ENCODE results near the gene GABRA5. TPM values are rescaled to one million over a fixed set of nuclear protein-coding genes. Genes with fewer than 3 reads are reported as not detected.

GABRA5 gene
- total RNA-seq, 1 donor from 2014 or later, result 0.21 TPM

DNA sequence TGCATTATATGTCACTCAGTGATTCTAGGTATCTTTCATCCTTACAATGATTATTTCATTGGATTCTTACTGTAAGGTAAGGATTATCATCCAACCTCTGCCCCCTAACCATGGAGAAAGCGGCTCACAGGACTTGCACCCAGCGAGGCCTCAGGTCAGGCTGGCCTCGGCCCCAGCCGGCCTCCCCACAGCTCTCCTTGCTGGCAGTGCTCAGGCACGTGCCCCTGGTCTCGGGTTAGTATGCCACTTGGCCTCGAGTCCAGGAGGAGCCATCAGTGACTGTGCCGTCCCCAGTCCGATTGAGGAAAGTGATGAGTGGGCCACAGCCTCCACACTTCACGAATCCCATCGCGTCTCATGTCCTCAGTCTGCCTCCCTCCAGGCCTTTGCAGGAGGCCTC, 68.5 kb downstream of the GABRA5 start:
- no peak for TF ChIP-seq CTCF (IDR thresholded peaks at IDR 0.05; ENCODE audit: insufficient read depth, low read length, poor library complexity, severe bottlenecking)

DNA sequence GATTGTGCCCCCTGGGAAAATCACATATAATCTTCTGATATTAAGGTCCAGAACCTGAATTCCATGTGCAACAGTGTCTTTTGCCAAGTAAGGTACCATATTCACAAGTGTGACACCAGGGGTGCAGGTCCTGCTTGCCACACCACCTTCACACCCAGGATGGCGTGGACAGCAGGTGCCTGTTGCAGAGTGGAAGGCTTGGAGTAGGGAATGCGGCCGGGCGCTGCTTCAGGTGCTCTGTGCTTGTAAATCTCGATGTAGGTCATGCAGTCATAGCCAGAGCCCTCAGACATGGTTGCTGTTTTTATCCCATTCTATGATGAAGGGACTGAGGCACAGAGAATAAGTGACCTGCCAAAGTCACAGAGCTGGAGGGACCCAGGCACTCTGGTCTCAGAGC, 69.6 kb downstream of the GABRA5 start:
- H3K36me3 ChIP-seq (ENCODE audit: control insufficient read depth, insufficient read depth, low read length), result no peaks in the 10 kb centered on the region
- H3K27me3 ChIP-seq (ENCODE audit: control insufficient read depth, insufficient read depth, low read length), result no peaks in the 10 kb centered on the region
- no peak overlapping the region for H3K4me3 ChIP-seq (ENCODE audit: low read depth, low read length)
- TF ChIP-seq CTCF (IDR thresholded peaks at IDR 0.05; ENCODE audit: insufficient read depth, low read length, poor library complexity, severe bottlenecking), result no peak
- DNase-seq (ENCODE audit: low read depth), result no peak

More for the DNA sequence above, 68.5 kb downstream of the GABRA5 start:
- Histone ChIP-seq H3K36me3 (ENCODE audit: control insufficient read depth, insufficient read depth, low read length) (no peaks in the 10 kb centered on the region), H3K4me3 (ENCODE audit: low read depth, low read length) (no peak overlapping the region), H3K27me3 (ENCODE audit: control insufficient read depth, insufficient read depth, low read length) (no peaks in the 10 kb centered on the region)
- DNase-seq (ENCODE audit: low read depth), result no peak

DNA sequence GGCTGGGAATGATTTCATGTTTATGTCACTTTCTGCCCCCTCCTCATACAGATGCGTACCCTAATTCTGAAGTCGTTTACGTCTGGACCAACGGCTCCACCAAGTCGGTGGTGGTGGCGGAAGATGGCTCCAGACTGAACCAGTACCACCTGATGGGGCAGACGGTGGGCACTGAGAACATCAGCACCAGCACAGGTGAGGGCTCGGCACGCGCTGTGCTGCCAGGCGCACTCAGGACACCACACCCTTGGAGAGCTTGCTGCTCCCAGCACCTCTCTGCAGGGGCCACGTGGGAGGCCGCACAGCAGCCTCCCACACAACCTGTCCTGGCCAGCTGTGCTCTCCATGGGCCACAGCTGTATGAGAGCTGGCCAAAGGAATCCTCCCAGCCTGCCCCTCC, 70.3 kb downstream of the GABRA5 start:
- no peaks in the 10 kb centered on the region for H3K27me3 ChIP-seq (ENCODE audit: control insufficient read depth, insufficient read depth, low read length)
- no peak for TF ChIP-seq CTCF (IDR thresholded peaks at IDR 0.05; ENCODE audit: insufficient read depth, low read length, poor library complexity, severe bottlenecking)
- H3K36me3 ChIP-seq (ENCODE audit: control insufficient read depth, insufficient read depth, low read length), result no peaks in the 10 kb centered on the region
- no peak for DNase-seq (ENCODE audit: low read depth)
- H3K4me3 ChIP-seq (ENCODE audit: low read depth, low read length), result no peak overlapping the region

- Histone ChIP-seq H3K4me3 (ENCODE audit: low read depth, low read length) (no peak overlapping the region), H3K27me3 (ENCODE audit: control insufficient read depth, insufficient read depth, low read length) (no peaks in the 10 kb centered on the region), H3K36me3 (ENCODE audit: control insufficient read depth, insufficient read depth, low read length) (no peaks in the 10 kb centered on the region)
- TF ChIP-seq CTCF (IDR thresholded peaks at IDR 0.05; ENCODE audit: insufficient read depth, low read length, poor library complexity, severe bottlenecking), result no peak
- DNase-seq (ENCODE audit: low read depth), result no peak
Observed at GRCh38 chr15:26939398-26939797, 72.5 kb downstream of the GABRA5 start.

DNA sequence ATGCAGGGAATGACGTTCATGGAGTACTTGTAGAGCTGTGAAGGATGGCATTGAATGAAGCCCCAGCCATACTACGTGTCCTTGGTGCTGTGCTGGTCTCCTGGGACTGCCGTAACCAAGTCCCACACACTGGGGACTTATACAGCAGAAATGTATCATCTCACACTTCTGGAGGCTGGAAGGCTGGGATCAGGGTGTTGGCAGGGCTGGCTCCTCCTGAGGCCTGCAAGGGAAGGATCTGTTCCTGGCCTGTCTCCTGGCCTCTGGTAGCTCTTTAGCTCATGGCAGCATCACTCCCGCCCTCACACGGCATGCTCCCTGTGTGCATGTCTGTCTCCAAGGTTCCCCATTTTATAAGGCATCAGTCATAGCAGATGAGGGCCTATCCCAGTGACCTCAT, 74.6 kb downstream of the GABRA5 start:
- no peaks in the 10 kb centered on the region for H3K36me3 ChIP-seq (ENCODE audit: control insufficient read depth, insufficient read depth, low read length)
- H3K4me3 ChIP-seq (ENCODE audit: low read depth, low read length), result no peak overlapping the region
- DNase-seq (ENCODE audit: low read depth), result no peak
- no peak for TF ChIP-seq CTCF (IDR thresholded peaks at IDR 0.05; ENCODE audit: insufficient read depth, low read length, poor library complexity, severe bottlenecking)
- H3K27me3 ChIP-seq (ENCODE audit: control insufficient read depth, insufficient read depth, low read length), result no peaks in the 10 kb centered on the region

DNA sequence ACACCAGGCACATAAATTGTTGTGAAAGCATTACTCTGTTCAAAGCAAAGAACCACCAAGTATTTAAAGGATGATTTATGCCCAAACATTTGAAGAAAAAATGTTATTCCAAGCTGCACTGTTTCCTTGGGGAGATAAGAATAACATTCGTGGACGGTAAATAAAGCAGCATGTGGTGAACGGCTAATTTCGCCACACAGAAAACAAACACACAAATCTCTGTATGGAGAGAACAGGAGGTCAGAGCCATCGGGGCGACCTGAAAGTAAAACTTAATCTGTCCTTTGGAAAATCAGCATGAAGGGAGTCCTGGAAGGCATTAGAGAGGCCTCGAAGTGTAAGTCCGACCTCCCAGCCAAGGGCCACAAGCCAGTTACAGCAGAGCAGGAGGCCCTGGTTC, 77.0 kb downstream of the GABRA5 start:
- Histone ChIP-seq H3K36me3 (ENCODE audit: control insufficient read depth, insufficient read depth, low read length) (no peaks in the 10 kb centered on the region), H3K27me3 (ENCODE audit: control insufficient read depth, insufficient read depth, low read length) (no peaks in the 10 kb centered on the region), H3K4me3 (ENCODE audit: low read depth, low read length) (no peak overlapping the region)
- no peak for TF ChIP-seq CTCF (IDR thresholded peaks at IDR 0.05; ENCODE audit: insufficient read depth, low read length, poor library complexity, severe bottlenecking)
- DNase-seq (ENCODE audit: low read depth), result no peak
